Activated B cell treated with CpG ODN at 0.5 μM for 24 hours (primary cell): Measurements from ENCODE around the gene BZW2. TPM values are rescaled to one million over a fixed set of nuclear protein-coding genes. Genes with fewer than 3 reads are reported as not detected.

Experiments used
- ATAC-seq: fragments of 200-7000 bp; cut with Tn5 transposase; one replicate; pipeline ENCODE4 v1.10.0; 2021; ENCODE audit warnings: low read depth, mild to moderate bottlenecking, moderate library complexity
- CTCF ChIA-PET: fragments of 350-600 bp; sonication (Branson Sonifier 250); formaldehyde crosslinking; loops from one replicate; lab custom pipeline; 2021; ENCODE audit warnings: antibody characterized with exemption; lab: Charles Lee
- POLR2A ChIA-PET: fragments of 350-600 bp; sonication (Branson Sonifier 250); formaldehyde crosslinking; loops from one replicate; lab custom pipeline; 2021; ENCODE audit warnings: antibody characterized with exemption; lab: Charles Lee
- DNase-seq: peaks from one replicate; pipeline ENCODE4 v3.0.0; 2022
- H3K27ac Mint-ChIP-seq: one replicate; pipeline ENCODE4 v1.8.0; 2020; ENCODE audit warnings: mixed read lengths
- H3K27me3 Mint-ChIP-seq: one replicate; pipeline ENCODE4 v1.8.0; 2021; ENCODE audit warnings: mixed read lengths
- H3K36me3 Mint-ChIP-seq: one replicate; pipeline ENCODE4 v1.8.0; 2021; ENCODE audit warnings: low read depth, mixed read lengths
- H3K4me1 Mint-ChIP-seq: one replicate; pipeline ENCODE4 v1.8.0; 2021; ENCODE audit warnings: mixed read lengths
- H3K4me3 Mint-ChIP-seq: one replicate; pipeline ENCODE4 v1.8.0; 2020; ENCODE audit warnings: mild to moderate bottlenecking, mixed read lengths
- H3K9me3 Mint-ChIP-seq: one replicate; pipeline ENCODE4 v1.8.0; 2020; ENCODE audit warnings: mixed read lengths
- intact Hi-C: fragments of 100-400 bp; cut with micrococcal nuclease; formaldehyde crosslinking; loops from one replicate; pipeline ENCODE4 v1.15.1; 2024
- total RNA-seq: library from RNA; stranded (reverse); gene quantifications from 2 replicates; pipeline ENCODE4 v1.2.3, GENCODE V29; 2022
- TF ChIP-seq, protein P1 (sequence below): fragments of 200-600 bp; IDR thresholded peaks from one replicate; pipeline ENCODE4 v1.8.0; 2022; ENCODE audit warnings: antibody characterized with exemption, mild to moderate bottlenecking

The BZW2 gene
- total RNA-seq: 47.2 and 48.2 TPM in 2 replicates

DNA sequence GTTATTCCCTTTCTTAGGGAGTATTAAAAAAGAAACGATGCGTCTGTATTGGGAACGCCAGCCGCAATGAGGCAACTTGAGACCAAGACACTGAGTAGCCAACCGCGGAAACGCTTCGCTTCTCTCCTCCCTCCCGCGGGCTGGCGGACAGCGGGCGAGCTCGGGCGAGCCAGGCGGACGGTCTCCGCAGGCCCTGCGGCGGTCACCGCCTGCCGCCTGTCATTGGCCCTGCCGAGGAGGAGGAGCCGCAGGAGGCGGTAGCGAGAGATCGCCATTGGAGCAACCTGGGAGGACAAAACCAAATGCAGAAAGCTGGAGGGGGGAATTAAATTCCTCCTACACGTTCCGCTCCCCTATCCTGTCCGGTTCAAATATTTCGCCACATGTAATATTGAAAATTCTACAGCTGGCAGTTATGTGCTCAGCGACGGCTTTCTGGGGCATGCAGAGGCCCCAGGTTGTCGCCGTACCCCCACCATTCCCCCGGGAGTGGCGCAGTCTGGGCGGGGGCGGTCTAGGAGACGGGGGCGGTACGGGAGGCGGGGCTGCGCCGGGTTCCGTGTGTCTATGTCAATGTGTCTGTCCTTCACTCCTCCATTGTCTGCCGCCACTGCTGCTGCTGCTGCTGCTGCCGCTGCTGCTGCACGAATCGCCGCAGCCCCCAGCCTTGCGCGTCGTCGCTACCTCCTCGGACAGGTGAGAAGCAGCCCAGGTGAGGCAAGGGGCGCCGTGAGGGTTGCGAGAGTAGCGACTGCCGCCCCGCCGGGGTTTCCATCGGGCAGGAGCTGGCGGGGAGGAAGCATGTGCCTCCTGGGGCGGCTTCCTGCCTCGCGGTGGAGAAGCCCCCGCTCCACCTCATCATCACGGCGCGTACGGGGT lies at the start of gene BZW2, which contains the start of gene ANKMY2:
TSS of gene BZW2 (plus strand) at position 589 of the 879 bp plus-strand sequence. CDS start 19,263 bp downstream, outside the sequence.
TSS of gene ANKMY2 (minus strand) at position 162 of the 879 bp plus-strand sequence. CDS start 181 bp downstream, outside the sequence.
- intact Hi-C loops: loop anchor here (1.0 to 5.0 kb wide), 11 partner anchors 15 to 1696 kb away; partner anchors contain the start of genes AHR, SNX13 and TSPAN13
- peaks cover 56% of the 10 kb centered on the region for H3K4me1 Mint-ChIP-seq
- peak within 1 kb of the TSS; percentile 99 for H3K4me3 Mint-ChIP-seq
- no peaks in the 10 kb centered on the region for H3K27me3 Mint-ChIP-seq
- peak within 1 kb of the TSS; percentile 99 for H3K27ac Mint-ChIP-seq
- peaks cover 15% of the 10 kb centered on the region for H3K36me3 Mint-ChIP-seq
- ChIA-PET CTCF (interaction anchor here (0.5 to 1.8 kb wide), 2 partner anchors 81 to 115 kb away, joined by 3 to 4 read pairs; no protein-coding TSS in a partner anchor), POLR2A (interaction anchor here (0.6 to 2.6 kb wide), 22 partner anchors 8 to 653 kb away, joined by 3 to 30 read pairs (median 4); partner anchors contain the start of genes AHR, CRPPA and TSPAN13)
- ATAC-seq (peak; percentile 86), DNase-seq (peak; percentile 86)
- H3K9me3 Mint-ChIP-seq: no peaks in the 10 kb centered on the region
- TF ChIP-seq, protein P1, sequence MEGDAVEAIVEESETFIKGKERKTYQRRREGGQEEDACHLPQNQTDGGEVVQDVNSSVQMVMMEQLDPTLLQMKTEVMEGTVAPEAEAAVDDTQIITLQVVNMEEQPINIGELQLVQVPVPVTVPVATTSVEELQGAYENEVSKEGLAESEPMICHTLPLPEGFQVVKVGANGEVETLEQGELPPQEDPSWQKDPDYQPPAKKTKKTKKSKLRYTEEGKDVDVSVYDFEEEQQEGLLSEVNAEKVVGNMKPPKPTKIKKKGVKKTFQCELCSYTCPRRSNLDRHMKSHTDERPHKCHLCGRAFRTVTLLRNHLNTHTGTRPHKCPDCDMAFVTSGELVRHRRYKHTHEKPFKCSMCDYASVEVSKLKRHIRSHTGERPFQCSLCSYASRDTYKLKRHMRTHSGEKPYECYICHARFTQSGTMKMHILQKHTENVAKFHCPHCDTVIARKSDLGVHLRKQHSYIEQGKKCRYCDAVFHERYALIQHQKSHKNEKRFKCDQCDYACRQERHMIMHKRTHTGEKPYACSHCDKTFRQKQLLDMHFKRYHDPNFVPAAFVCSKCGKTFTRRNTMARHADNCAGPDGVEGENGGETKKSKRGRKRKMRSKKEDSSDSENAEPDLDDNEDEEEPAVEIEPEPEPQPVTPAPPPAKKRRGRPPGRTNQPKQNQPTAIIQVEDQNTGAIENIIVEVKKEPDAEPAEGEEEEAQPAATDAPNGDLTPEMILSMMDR: no peak

DNA sequence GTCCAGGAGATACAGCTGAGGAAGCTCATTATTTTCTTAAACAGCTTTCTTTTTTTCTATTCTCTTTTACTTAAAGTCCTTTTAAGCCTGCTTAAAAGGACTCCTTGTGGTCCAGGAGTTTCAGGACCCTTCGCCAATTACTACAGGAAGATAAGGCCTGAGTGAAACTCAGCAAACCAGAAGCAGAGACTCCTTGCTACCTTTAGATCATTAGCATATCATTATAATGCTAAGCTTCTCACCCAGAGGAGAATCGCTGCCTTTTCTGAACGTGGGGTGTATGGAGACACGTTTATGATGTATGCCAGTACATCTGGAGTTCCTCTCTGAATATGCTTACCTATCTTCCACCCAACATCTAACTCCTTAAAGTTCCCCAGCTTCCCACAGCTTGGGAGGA lies 48.0 kb upstream of the BZW2 start:
- TF ChIP-seq, protein P1: no peak
- H3K9me3 Mint-ChIP-seq: no peaks in the 10 kb centered on the region
- H3K27me3 Mint-ChIP-seq: no peaks in the 10 kb centered on the region
- no peak overlapping the region for H3K27ac Mint-ChIP-seq
- DNase-seq (no peak), ATAC-seq (no peak)
- H3K36me3 Mint-ChIP-seq: peaks cover 41% of the 10 kb centered on the region
- H3K4me1 Mint-ChIP-seq: no peaks in the 10 kb centered on the region
- intact Hi-C loops: no loop called here
- CTCF ChIA-PET: no interaction called here
- POLR2A ChIA-PET: no interaction called here
- H3K4me3 Mint-ChIP-seq: no peak overlapping the region

DNA sequence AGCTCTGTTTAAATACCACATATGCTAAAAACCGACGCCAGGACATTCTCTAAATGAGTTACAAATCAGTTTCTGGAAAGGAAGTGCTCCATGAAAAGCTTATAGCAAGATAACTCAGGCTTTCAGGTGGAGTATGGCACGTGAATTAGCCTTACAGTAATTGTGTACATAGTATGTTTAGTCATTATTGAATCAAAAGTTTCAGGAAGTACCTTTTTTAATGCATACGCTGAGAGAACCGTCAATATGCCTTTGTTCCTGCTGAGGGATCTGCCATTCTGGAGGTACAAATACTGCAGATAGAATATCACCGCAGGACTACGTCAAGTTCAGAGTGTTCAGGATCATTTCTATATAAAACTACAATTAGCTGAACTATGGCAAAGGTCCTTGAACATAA lies 46.1 kb upstream of the BZW2 start:
- intact Hi-C loops: no loop called here
- Mint-ChIP-seq H3K4me3 (no peak overlapping the region), H3K27me3 (no peaks in the 10 kb centered on the region), H3K36me3 (peaks cover 58% of the 10 kb centered on the region), H3K9me3 (no peaks in the 10 kb centered on the region), H3K4me1 (no peaks in the 10 kb centered on the region), H3K27ac (no peak overlapping the region)
- no peak for DNase-seq
- no peak for ATAC-seq
- ChIA-PET POLR2A (no interaction called here), CTCF (no interaction called here)
- TF ChIP-seq, protein P1: no peak

DNA sequence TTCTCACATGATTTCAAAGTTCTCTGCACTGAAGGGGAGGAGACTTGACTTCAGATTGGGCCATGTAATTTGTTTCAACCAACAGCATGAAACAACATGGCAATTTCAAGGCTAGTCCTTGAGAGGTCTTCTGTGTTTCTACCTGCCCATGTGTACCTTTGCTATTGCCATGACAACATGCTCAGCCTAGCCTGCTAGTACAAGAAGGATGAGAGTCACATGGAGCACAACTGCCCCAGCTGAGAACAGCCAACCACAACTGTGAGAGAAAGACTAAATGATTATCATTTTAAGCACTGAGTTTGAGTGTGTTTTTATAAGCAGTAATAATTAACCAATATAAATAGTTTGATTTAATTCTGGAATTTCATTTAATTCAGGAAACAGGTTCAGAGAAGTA lies 42.3 kb upstream of the BZW2 start:
- Mint-ChIP-seq H3K4me3 (no peak overlapping the region), H3K9me3 (no peaks in the 10 kb centered on the region), H3K4me1 (peaks cover 2% of the 10 kb centered on the region), H3K36me3 (peaks cover 67% of the 10 kb centered on the region), H3K27ac (no peak overlapping the region), H3K27me3 (no peaks in the 10 kb centered on the region)
- CTCF ChIA-PET: no interaction called here
- POLR2A ChIA-PET: no interaction called here
- intact Hi-C loops: loop anchor here (1.0 kb wide), 1 partner anchor 315 kb away; no protein-coding TSS in a partner anchor
- TF ChIP-seq, protein P1: no peak
- ATAC-seq (no peak), DNase-seq (no peak)

DNA sequence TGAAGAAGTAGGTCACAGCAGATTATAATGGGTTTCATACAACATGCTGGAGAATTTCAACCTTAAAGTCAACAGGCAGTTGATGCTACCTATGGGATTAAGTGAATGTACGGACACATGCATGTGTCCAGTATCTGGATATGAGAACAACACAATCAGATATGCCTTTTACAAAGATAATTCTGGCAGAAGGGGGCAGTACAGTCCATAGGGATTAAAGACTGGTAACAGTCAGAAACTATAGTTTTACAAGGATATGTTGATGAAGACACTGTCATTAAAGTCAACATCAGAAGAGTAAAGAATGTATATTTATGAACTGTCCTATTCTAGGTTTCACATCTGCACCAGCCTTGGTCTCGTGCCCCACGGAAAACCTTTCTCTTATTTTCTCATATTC lies 41.9 kb upstream of the BZW2 start:
- Mint-ChIP-seq H3K9me3 (no peaks in the 10 kb centered on the region), H3K4me3 (no peak overlapping the region), H3K27ac (no peak overlapping the region), H3K36me3 (peaks cover 65% of the 10 kb centered on the region), H3K4me1 (peaks cover 3% of the 10 kb centered on the region), H3K27me3 (no peaks in the 10 kb centered on the region)
- DNase-seq (no peak), ATAC-seq (no peak)
- intact Hi-C loops: loop anchor here (1.0 kb wide), 1 partner anchor 314 kb away; no protein-coding TSS in a partner anchor
- ChIA-PET POLR2A (no interaction called here), CTCF (no interaction called here)
- TF ChIP-seq, protein P1: no peak
